HUES48 (cell line): Measurements from ENCODE around the gene VMP1.
A peak's percentile ranks its signal among the peaks of the same experiment; 100 is the strongest.
"Not testable (repeated sequence)": the region's sequence is repeated elsewhere in the genome, so short reads cannot be mapped to it uniquely, and the experiment has no call there.

Source experiments
- H3K27ac ChIP-seq: one replicate; pipeline ENCODE4 v1.7.0; 2013; ENCODE audit warnings: low read depth, low read length, inconsistent platforms
- H3K27me3 ChIP-seq: 2 replicates; pipeline ENCODE4 v1.6.1; 2013; ENCODE audit warnings: mild to moderate bottlenecking, low read length; ENCODE audit not compliant: control insufficient read depth, insufficient read depth
- H3K36me3 ChIP-seq: 2 replicates; pipeline ENCODE4 v1.6.1; 2013; ENCODE audit warnings: low read length; ENCODE audit not compliant: control insufficient read depth, insufficient read depth
- H3K4me1 ChIP-seq: 2 replicates; pipeline ENCODE4 v1.6.1; 2013; ENCODE audit warnings: mild to moderate bottlenecking, low read length; ENCODE audit not compliant: control insufficient read depth, insufficient read depth
- H3K4me3 ChIP-seq: 2 replicates; pipeline ENCODE4 v1.5.1; 2013; ENCODE audit warnings: mild to moderate bottlenecking, low read depth, low read length
- H3K9ac ChIP-seq: 2 replicates; pipeline ENCODE4 v1.6.1; 2013; ENCODE audit warnings: mild to moderate bottlenecking, low read depth, low read length, moderate library complexity
- H3K9me3 ChIP-seq: 2 replicates; pipeline ENCODE4 v1.6.1; 2013; ENCODE audit warnings: low read length; ENCODE audit not compliant: control insufficient read depth, insufficient read depth

The VMP1 gene

GRCh38 chr17:59829217-59830006 lies 122.0 kb downstream of the VMP1 start:
- Histone ChIP-seq H3K9me3 (no peaks in the 10 kb centered on the region), H3K4me1 (peaks cover 37% of the 10 kb centered on the region), H3K27ac (peak overlapping the region; percentile 67), H3K4me3 (no peak overlapping the region), H3K27me3 (no peaks in the 10 kb centered on the region), H3K36me3 (no peaks in the 10 kb centered on the region), H3K9ac (no peak overlapping the region)

DNA sequence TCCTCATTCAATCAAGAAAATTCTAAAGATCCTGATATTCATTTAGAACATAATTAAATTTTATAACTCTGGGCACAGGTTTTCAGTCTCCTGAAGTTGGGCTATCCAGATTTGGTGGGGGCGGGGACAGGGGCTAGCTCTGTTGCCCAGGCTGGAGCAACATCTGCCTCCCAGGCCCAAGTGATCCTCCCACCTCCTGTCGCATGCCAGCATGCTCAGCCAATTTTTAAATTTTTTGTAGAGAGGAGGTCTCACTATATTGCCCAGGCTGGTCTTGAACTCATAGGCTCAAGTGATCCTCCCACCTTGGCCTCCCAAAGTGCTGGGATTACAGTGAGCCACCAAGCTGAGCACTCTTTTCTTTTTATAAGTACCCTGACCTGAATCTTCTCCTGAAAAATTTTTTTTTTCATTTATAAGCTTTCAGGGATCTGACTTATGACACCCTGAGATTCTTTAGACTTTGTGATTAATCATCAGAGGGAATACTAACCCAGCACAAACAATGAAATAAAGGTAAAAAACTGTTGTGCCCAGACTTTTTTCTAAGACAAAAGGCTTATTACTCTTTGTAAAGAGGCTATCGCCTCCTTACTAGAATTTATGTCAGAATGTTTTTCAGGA lies 122.7 kb downstream of the VMP1 start:
- H3K27ac ChIP-seq, result peak overlapping the region; percentile 67
- no peak overlapping the region for H3K4me3 ChIP-seq
- H3K36me3 ChIP-seq, result no peaks in the 10 kb centered on the region
- H3K9me3 ChIP-seq, result no peaks in the 10 kb centered on the region
- peaks cover 37% of the 10 kb centered on the region for H3K4me1 ChIP-seq
- no peak overlapping the region for H3K9ac ChIP-seq
- no peaks in the 10 kb centered on the region for H3K27me3 ChIP-seq

GRCh38 chr17:59830846-59831486 lies 123.5 kb downstream of the VMP1 start:
- H3K27ac ChIP-seq, result no peak overlapping the region
- no peaks in the 10 kb centered on the region for H3K36me3 ChIP-seq
- H3K9ac ChIP-seq, result no peak overlapping the region
- peaks cover 30% of the 10 kb centered on the region for H3K4me1 ChIP-seq
- no peaks in the 10 kb centered on the region for H3K27me3 ChIP-seq
- H3K9me3 ChIP-seq, result no peaks in the 10 kb centered on the region
- H3K4me3 ChIP-seq, result no peak overlapping the region

- Histone ChIP-seq H3K4me3 (no peak overlapping the region), H3K27me3 (no peaks in the 10 kb centered on the region), H3K36me3 (no peaks in the 10 kb centered on the region), H3K4me1 (peaks cover 20% of the 10 kb centered on the region), H3K27ac (peak overlapping the region; percentile 31), H3K9me3 (no peaks in the 10 kb centered on the region), H3K9ac (no peak overlapping the region)
These were observed 125.5 kb downstream of the VMP1 start for GRCh38 chr17:59832883-59833379.

GRCh38 chr17:59837308-59838051 lies 130.0 kb downstream of the VMP1 start:
- no peaks in the 10 kb centered on the region for H3K27me3 ChIP-seq
- H3K36me3 ChIP-seq, result peaks cover 32% of the 10 kb centered on the region
- no peaks in the 10 kb centered on the region for H3K9me3 ChIP-seq
- peak overlapping the region; percentile 97 for H3K27ac ChIP-seq
- H3K4me1 ChIP-seq, result 0 out of 2 replicates have a peak, but pooled peaks cover 5% of the 10 kb centered on the region
- H3K9ac ChIP-seq, result peak overlapping the region; percentile 98
- peak overlapping the region; percentile 86 for H3K4me3 ChIP-seq

DNA sequence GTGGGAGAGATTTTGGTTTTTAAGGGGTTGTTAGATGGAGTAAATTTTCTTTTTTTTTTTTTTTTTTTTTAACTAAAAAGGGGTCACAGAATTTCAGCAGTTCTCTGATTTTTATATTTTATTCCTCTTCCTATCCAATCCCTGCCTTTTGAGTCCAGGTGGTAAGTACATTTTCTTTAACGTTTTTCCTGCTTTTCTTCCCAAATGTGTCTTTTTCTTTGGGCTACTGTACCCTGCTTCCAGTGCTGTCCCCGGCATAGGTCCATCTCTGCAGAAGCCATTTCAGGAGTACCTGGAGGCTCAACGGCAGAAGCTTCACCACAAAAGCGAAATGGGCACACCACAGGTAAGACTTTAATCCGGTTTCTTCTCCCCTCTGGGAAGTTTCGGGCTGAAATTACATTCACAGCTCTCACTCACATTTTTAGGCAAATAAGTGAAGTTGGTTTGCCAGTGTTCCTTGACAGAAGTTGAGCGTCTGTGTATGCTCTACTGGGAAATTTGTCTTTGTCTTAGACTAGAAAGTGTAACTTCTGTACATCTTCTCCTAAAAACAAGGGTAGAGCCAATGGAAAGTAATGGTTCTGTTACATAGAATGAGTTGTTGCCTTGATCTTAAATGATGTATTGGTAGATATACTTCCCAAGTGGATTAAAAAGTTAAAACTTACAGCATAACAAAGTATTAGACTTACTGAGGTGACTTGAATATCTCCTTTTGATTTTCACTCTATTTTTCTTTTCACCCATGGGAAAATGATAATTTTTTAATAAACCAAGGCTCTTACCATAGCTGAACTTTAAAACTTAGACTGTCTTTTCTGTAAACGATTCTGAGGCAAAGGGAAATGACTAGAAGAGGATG lies 130.8 kb downstream of the VMP1 start:
- H3K9ac ChIP-seq, result peak overlapping the region; percentile 98
- peak overlapping the region; percentile 97 for H3K27ac ChIP-seq
- H3K27me3 ChIP-seq, result no peaks in the 10 kb centered on the region
- H3K4me3 ChIP-seq, result peak overlapping the region; percentile 86
- peaks cover 32% of the 10 kb centered on the region for H3K36me3 ChIP-seq
- no peaks in the 10 kb centered on the region for H3K9me3 ChIP-seq
- H3K4me1 ChIP-seq, result 0 out of 2 replicates have a peak, but pooled peaks cover 3% of the 10 kb centered on the region

DNA sequence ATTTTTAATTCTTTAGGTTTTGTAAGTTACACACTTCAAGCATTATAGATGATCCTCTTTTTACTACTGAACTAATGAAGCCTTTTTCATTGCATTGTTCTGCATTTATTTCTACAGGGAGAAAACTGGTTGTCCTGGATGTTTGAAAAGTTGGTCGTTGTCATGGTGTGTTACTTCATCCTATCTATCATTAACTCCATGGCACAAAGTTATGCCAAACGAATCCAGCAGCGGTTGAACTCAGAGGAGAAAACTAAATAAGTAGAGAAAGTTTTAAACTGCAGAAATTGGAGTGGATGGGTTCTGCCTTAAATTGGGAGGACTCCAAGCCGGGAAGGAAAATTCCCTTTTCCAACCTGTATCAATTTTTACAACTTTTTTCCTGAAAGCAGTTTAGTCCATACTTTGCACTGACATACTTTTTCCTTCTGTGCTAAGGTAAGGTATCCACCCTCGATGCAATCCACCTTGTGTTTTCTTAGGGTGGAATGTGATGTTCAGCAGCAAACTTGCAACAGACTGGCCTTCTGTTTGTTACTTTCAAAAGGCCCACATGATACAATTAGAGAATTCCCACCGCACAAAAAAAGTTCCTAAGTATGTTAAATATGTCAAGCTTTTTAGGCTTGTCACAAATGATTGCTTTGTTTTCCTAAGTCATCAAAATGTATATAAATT lies 132.3 kb downstream of the VMP1 start:
- H3K27ac ChIP-seq, result peak overlapping the region; percentile 97
- H3K36me3 ChIP-seq, result peaks cover 32% of the 10 kb centered on the region
- no peaks in the 10 kb centered on the region for H3K9me3 ChIP-seq
- H3K4me3 ChIP-seq, result peak overlapping the region; percentile 86
- peak overlapping the region; percentile 98 for H3K9ac ChIP-seq
- H3K4me1 ChIP-seq, result peaks cover 4% of the 10 kb centered on the region; the same call in 1 of the 2 replicates
- H3K27me3 ChIP-seq, result no peaks in the 10 kb centered on the region

DNA sequence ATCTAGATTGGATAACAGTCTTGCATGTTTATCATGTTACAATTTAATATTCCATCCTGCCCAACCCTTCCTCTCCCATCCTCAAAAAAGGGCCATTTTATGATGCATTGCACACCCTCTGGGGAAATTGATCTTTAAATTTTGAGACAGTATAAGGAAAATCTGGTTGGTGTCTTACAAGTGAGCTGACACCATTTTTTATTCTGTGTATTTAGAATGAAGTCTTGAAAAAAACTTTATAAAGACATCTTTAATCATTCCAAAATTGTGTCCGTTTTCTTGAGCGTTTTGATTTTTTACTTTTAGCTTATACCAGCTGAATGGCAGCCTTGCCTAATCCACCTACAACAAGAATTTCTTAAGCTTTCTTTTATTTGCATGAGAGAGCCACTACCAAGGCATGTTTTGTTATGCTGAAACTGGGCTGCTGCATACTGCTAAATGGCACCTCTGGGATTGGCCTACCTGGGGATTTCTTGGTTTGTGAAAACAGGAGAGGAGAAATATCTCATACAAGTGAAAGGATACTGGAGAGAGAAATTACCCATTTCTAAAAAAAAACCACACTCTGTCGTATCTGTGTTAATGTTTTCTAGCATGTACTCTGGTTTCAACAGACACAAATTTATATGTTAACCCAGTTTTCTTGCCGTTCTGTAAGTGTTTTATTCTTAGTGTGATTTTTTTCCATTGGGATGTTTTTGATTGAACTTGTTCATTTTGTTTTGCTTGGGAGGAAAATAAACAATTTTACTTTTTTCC lies 133.1 kb downstream of the VMP1 start:
- peak overlapping the region; percentile 98 for H3K9ac ChIP-seq
- no peaks in the 10 kb centered on the region for H3K27me3 ChIP-seq
- peaks cover 32% of the 10 kb centered on the region for H3K36me3 ChIP-seq
- H3K9me3 ChIP-seq, result no peaks in the 10 kb centered on the region
- H3K4me3 ChIP-seq, result peak overlapping the region; percentile 86
- H3K27ac ChIP-seq, result peak overlapping the region; percentile 97
- H3K4me1 ChIP-seq, result peaks cover 11% of the 10 kb centered on the region

- Histone ChIP-seq H3K4me1 (peaks cover 19% of the 10 kb centered on the region), H3K9ac (peak overlapping the region; percentile 98), H3K4me3 (peak overlapping the region; percentile 86), H3K27ac (peak overlapping the region; percentile 97), H3K36me3 (peaks cover 32% of the 10 kb centered on the region)
- H3K27me3 ChIP-seq, H3K9me3 ChIP-seq: not testable (repeated sequence)
These were observed 133.8 kb downstream of the VMP1 start for GRCh38 chr17:59841091-59841881.
